Neural cell (in vitro differentiated cells): ENCODE results near the gene LNPEP. TPM values are rescaled to one million over a fixed set of nuclear protein-coding genes. Genes with fewer than 3 reads are reported as not detected.

ENCODE experiments used
- H2AFZ ChIP-seq: fragments of 200-600, 300-800 bp; sonication (generic), shearing (Covaris generic); 2 replicates; pipeline ENCODE4 v1.6.0; 2014; ENCODE audit warnings: low read depth, mild to moderate bottlenecking, antibody characterized with exemption, low read length, moderate library complexity
- H3F3A ChIP-seq: fragments of 200-600 bp; shearing (Covaris generic); 2 replicates; pipeline ENCODE4 v1.6.1; 2016; ENCODE audit warnings: mild to moderate bottlenecking, moderate library complexity, mixed read lengths, antibody characterized with exemption, low read length; ENCODE audit not compliant: insufficient read depth, poor library complexity, severe bottlenecking
- H3K27ac ChIP-seq: fragments of 200-600, 300-800 bp; sonication (generic), shearing (Covaris generic); 2 replicates; pipeline ENCODE4 v1.5.1; 2014; ENCODE audit warnings: mild to moderate bottlenecking, low read length, moderate library complexity
- H3K27me3 ChIP-seq: fragments of 300-800, 200-600 bp; sonication (generic), shearing (Covaris generic); 2 replicates; pipeline ENCODE4 v1.6.0; 2014; ENCODE audit warnings: mild to moderate bottlenecking, low read depth, low read length, moderate library complexity; ENCODE audit not compliant: insufficient read depth
- H3K36me3 ChIP-seq: fragments of 300-800, 200-600 bp; sonication (generic), shearing (Covaris generic); 2 replicates; pipeline ENCODE4 v1.5.1; 2014; ENCODE audit warnings: mild to moderate bottlenecking, antibody characterized with exemption, low read length, moderate library complexity; ENCODE audit not compliant: insufficient read depth
- H3K4me2 ChIP-seq: fragments of 300-800, 200-600 bp; sonication (generic), shearing (Covaris generic); 2 replicates; pipeline ENCODE4 v1.6.0; 2014; ENCODE audit warnings: mild to moderate bottlenecking, low read length
- H3K4me3 ChIP-seq: fragments of 300-800, 200-600 bp; sonication (generic), shearing (Covaris generic); 2 replicates; pipeline ENCODE4 v1.5.1; 2014; ENCODE audit warnings: mild to moderate bottlenecking, low read length, moderate library complexity
- H3K79me2 ChIP-seq: fragments of 200-600 bp; shearing (Covaris generic); replicated peaks from 2 replicates; pipeline ENCODE4 v1.6.0; 2014; ENCODE audit warnings: mild to moderate bottlenecking, low read length, moderate library complexity; ENCODE audit not compliant: insufficient read depth
- H3K9ac ChIP-seq: fragments of 300-800, 200-600 bp; sonication (generic), shearing (Covaris generic); 2 replicates; pipeline ENCODE4 v1.6.1; 2016; ENCODE audit warnings: mild to moderate bottlenecking, low read length, mixed read lengths
- H3K9me2 ChIP-seq: fragments of 200-600 bp; shearing (Covaris generic); 2 replicates; pipeline ENCODE4 v1.6.1; 2016; ENCODE audit warnings: mild to moderate bottlenecking, low read length, mixed read lengths; ENCODE audit not compliant: insufficient read depth
- H3K9me3 ChIP-seq: fragments of 200-600, 300-800 bp; sonication (generic), shearing (Covaris generic); 2 replicates; pipeline ENCODE4 v1.6.1; 2016; ENCODE audit warnings: mild to moderate bottlenecking, mixed run types, low read length, moderate library complexity, mixed read lengths
- H4K20me1 ChIP-seq: fragments of 200-600 bp; shearing (Covaris generic); 2 replicates; pipeline ENCODE4 v1.6.1; 2016; ENCODE audit warnings: mild to moderate bottlenecking, mixed run types; ENCODE audit not compliant: insufficient read depth
- EP300 ChIP-seq: fragments of 450-650 bp; conservative IDR thresholded peaks from 2 replicates; pipeline ENCODE4 v1.6.1; 2014; ENCODE audit warnings: antibody characterized with exemption, mild to moderate bottlenecking, moderate library complexity; ENCODE audit not compliant: poor library complexity, severe bottlenecking
- EZH2 ChIP-seq: fragments of 200-600, 300-800 bp; shearing (Covaris generic), sonication (generic); IDR thresholded peaks from 2 replicates; pipeline ENCODE4 v1.6.1; 2014; ENCODE audit warnings: antibody characterized with exemption, low read length, borderline replicate concordance, mild to moderate bottlenecking; ENCODE audit not compliant: insufficient read depth, poor library complexity, severe bottlenecking
- MXI1 ChIP-seq: fragments of 450-650 bp; conservative IDR thresholded peaks from 2 replicates; pipeline ENCODE4 v1.6.1; 2014; ENCODE audit warnings: antibody characterized with exemption, mild to moderate bottlenecking; ENCODE audit not compliant: poor library complexity, severe bottlenecking
- POLR2AphosphoS5 ChIP-seq: IDR thresholded peaks from 2 replicates; pipeline ENCODE4 v1.6.1; 2012
- RAD21 ChIP-seq: fragments of 450-650 bp; conservative IDR thresholded peaks from 2 replicates; pipeline ENCODE4 v1.6.1; 2014; ENCODE audit warnings: antibody characterized with exemption, mild to moderate bottlenecking, moderate library complexity
- SMC3 ChIP-seq: fragments of 450-650 bp; conservative IDR thresholded peaks from 2 replicates; pipeline ENCODE4 v1.6.1; 2014; ENCODE audit warnings: antibody characterized with exemption, mild to moderate bottlenecking, moderate library complexity; ENCODE audit not compliant: poor library complexity
- TAF1 ChIP-seq: IDR thresholded peaks from 2 replicates; pipeline ENCODE4 v1.6.1; 2012; ENCODE audit warnings: low read depth
- polyA plus RNA-seq: library from polyadenylated mRNA; depleted of rRNA; stranded (reverse); fragments of >200 nt; gene quantifications from 2 replicates; pipeline ENCODE4 v1.2.3, GENCODE V29; 2014
- TF ChIP-seq, protein P1 (sequence below): fragments of 450-650 bp; IDR thresholded peaks from 2 replicates; pipeline ENCODE4 v1.5.1; 2014; ENCODE audit warnings: antibody characterized with exemption, mild to moderate bottlenecking, moderate library complexity; ENCODE audit not compliant: poor library complexity, severe bottlenecking
- TF ChIP-seq, protein P2 (sequence below): IDR thresholded peaks from 2 replicates; pipeline ENCODE4 v1.6.1; 2012; ENCODE audit warnings: borderline replicate concordance

Gene LNPEP
- polyA plus RNA-seq, 1 donor from 2014 or later: 25.6 TPM

DNA sequence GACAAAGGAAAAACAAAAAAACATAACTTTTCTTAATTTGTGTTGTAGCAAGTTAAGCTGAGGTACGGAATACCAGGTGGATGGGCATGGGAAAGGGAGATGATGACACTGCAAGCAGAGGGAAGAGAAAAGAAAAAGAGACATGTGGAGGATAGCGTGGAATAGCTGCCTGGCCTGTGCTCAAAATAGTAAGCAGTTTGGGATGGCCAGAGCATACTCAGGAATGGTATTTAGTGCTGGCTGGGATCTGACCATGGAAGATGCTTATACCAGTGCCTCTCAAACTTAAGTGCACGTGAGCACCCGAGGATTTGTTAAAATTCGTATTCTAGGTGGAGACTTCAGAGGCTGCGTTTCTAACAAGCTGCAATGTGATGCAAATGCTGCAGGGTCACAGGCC, 41.3 kb downstream of the LNPEP start:
- TF ChIP-seq EP300: no peak
- TF ChIP-seq, protein P1, sequence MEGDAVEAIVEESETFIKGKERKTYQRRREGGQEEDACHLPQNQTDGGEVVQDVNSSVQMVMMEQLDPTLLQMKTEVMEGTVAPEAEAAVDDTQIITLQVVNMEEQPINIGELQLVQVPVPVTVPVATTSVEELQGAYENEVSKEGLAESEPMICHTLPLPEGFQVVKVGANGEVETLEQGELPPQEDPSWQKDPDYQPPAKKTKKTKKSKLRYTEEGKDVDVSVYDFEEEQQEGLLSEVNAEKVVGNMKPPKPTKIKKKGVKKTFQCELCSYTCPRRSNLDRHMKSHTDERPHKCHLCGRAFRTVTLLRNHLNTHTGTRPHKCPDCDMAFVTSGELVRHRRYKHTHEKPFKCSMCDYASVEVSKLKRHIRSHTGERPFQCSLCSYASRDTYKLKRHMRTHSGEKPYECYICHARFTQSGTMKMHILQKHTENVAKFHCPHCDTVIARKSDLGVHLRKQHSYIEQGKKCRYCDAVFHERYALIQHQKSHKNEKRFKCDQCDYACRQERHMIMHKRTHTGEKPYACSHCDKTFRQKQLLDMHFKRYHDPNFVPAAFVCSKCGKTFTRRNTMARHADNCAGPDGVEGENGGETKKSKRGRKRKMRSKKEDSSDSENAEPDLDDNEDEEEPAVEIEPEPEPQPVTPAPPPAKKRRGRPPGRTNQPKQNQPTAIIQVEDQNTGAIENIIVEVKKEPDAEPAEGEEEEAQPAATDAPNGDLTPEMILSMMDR: no peak
- TF ChIP-seq TAF1: no peak
- no peak for TF ChIP-seq POLR2AphosphoS5
- TF ChIP-seq, protein P2, sequence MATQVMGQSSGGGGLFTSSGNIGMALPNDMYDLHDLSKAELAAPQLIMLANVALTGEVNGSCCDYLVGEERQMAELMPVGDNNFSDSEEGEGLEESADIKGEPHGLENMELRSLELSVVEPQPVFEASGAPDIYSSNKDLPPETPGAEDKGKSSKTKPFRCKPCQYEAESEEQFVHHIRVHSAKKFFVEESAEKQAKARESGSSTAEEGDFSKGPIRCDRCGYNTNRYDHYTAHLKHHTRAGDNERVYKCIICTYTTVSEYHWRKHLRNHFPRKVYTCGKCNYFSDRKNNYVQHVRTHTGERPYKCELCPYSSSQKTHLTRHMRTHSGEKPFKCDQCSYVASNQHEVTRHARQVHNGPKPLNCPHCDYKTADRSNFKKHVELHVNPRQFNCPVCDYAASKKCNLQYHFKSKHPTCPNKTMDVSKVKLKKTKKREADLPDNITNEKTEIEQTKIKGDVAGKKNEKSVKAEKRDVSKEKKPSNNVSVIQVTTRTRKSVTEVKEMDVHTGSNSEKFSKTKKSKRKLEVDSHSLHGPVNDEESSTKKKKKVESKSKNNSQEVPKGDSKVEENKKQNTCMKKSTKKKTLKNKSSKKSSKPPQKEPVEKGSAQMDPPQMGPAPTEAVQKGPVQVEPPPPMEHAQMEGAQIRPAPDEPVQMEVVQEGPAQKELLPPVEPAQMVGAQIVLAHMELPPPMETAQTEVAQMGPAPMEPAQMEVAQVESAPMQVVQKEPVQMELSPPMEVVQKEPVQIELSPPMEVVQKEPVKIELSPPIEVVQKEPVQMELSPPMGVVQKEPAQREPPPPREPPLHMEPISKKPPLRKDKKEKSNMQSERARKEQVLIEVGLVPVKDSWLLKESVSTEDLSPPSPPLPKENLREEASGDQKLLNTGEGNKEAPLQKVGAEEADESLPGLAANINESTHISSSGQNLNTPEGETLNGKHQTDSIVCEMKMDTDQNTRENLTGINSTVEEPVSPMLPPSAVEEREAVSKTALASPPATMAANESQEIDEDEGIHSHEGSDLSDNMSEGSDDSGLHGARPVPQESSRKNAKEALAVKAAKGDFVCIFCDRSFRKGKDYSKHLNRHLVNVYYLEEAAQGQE: no peak
- no peak for TF ChIP-seq EZH2
- TF ChIP-seq MXI1: no peak
- no peak for TF ChIP-seq SMC3
- TF ChIP-seq RAD21: no peak
- Histone ChIP-seq H3K79me2 (no peaks in the 10 kb centered on the region), H3F3A (no peaks in the 10 kb centered on the region), H3K27me3 (no peaks in the 10 kb centered on the region), H2AFZ (no peak overlapping the region), H3K36me3 (no peaks in the 10 kb centered on the region), H3K27ac (no peak overlapping the region), H3K9ac (no peak overlapping the region), H4K20me1 (no peaks in the 10 kb centered on the region), H3K9me2 (no peaks in the 10 kb centered on the region), H3K4me2 (no peak overlapping the region), H3K4me3 (no peak overlapping the region), H3K9me3 (no peaks in the 10 kb centered on the region)

DNA sequence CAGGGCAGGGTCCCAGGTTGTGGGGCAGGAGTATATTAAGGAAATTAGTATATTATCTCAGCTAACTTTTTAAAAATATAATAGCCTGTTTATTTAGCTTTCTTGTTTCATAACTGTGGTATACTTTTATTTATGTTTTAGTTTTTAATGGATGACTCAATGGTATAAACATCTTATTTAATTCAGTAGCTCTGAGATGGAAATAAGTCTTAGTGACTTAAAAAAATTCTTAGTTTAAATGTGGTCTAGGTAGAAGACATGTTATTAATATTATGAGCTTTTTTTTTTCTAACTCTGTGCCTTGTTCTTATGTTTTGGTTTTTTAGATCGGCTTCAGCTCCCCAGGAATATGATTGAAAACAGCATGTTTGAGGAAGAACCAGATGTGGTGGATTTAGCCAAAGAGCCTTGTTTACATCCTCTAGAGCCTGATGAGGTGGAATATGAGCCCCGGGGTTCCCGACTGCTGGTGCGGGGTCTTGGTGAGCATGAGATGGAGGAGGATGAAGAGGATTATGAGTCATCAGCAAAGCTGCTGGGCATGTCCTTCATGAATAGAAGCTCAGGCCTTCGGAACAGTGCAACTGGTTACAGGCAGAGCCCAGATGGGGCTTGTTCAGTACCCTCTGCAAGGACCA, 43.1 kb downstream of the LNPEP start:
- Histone ChIP-seq H3K9me3 (no peaks in the 10 kb centered on the region), H3K27ac (no peak overlapping the region), H3K4me2 (no peak overlapping the region), H3K9me2 (no peaks in the 10 kb centered on the region), H3K36me3 (no peaks in the 10 kb centered on the region), H3K9ac (no peak overlapping the region), H3K79me2 (no peaks in the 10 kb centered on the region), H3K27me3 (no peaks in the 10 kb centered on the region), H3K4me3 (no peak overlapping the region), H4K20me1 (no peaks in the 10 kb centered on the region), H2AFZ (no peak overlapping the region), H3F3A (no peaks in the 10 kb centered on the region)
- no peak for TF ChIP-seq RAD21
